ENCODE data around the gene SUV39H1.
"Not testable (repeated sequence)": the region's sequence is repeated elsewhere in the genome, so short reads cannot be mapped to it uniquely, and the experiment has no call there.

DNA sequence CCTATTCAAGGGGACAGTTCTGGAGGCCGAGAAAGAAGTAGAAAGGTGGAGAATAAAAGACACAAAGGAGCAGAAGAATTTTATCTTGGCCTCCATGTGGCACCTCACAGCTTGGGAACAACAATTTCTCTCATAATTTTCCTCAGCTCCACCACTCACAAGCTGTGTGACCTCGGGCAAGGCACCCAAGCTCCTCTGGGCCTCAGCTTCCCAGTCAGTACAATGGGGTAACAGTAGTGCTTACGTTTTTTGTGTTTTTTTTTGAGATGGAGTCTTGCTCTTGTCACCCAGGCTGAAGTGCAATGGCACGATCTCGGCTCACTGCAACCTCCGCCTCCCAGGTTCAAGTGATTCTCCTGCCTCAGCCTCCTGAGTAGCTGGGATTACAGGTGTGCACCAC lies 15.6 kb upstream of the SUV39H1 start:
- TF ChIP-seq GLIS2 (tag by site-specific recombination; IDR thresholded peaks at IDR 0.05); ZNF274 (IDR thresholded peaks at IDR 0.05; ENCODE audit: low read length); ZNF274 (tag by site-specific recombination; IDR thresholded peaks at IDR 0.05; ENCODE audit: borderline replicate concordance); MYNN (tag by site-specific recombination; IDR thresholded peaks at IDR 0.05; ENCODE audit: borderline replicate concordance); ZNF555 (tag by site-specific recombination; conservative IDR thresholded peaks at IDR 0.05): not testable (repeated sequence)
- TF ChIP-seq, protein P1, sequence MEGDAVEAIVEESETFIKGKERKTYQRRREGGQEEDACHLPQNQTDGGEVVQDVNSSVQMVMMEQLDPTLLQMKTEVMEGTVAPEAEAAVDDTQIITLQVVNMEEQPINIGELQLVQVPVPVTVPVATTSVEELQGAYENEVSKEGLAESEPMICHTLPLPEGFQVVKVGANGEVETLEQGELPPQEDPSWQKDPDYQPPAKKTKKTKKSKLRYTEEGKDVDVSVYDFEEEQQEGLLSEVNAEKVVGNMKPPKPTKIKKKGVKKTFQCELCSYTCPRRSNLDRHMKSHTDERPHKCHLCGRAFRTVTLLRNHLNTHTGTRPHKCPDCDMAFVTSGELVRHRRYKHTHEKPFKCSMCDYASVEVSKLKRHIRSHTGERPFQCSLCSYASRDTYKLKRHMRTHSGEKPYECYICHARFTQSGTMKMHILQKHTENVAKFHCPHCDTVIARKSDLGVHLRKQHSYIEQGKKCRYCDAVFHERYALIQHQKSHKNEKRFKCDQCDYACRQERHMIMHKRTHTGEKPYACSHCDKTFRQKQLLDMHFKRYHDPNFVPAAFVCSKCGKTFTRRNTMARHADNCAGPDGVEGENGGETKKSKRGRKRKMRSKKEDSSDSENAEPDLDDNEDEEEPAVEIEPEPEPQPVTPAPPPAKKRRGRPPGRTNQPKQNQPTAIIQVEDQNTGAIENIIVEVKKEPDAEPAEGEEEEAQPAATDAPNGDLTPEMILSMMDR (tag by site-specific recombination; IDR thresholded peaks at IDR 0.05), result not testable (repeated sequence)
- TF ChIP-seq, protein P2, sequence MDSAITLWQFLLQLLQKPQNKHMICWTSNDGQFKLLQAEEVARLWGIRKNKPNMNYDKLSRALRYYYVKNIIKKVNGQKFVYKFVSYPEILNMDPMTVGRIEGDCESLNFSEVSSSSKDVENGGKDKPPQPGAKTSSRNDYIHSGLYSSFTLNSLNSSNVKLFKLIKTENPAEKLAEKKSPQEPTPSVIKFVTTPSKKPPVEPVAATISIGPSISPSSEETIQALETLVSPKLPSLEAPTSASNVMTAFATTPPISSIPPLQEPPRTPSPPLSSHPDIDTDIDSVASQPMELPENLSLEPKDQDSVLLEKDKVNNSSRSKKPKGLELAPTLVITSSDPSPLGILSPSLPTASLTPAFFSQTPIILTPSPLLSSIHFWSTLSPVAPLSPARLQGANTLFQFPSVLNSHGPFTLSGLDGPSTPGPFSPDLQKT (IDR thresholded peaks at IDR 0.05; ENCODE audit: borderline replicate concordance, low read depth, low read length), result not testable (repeated sequence)
- TF ChIP-seq, protein P3, sequence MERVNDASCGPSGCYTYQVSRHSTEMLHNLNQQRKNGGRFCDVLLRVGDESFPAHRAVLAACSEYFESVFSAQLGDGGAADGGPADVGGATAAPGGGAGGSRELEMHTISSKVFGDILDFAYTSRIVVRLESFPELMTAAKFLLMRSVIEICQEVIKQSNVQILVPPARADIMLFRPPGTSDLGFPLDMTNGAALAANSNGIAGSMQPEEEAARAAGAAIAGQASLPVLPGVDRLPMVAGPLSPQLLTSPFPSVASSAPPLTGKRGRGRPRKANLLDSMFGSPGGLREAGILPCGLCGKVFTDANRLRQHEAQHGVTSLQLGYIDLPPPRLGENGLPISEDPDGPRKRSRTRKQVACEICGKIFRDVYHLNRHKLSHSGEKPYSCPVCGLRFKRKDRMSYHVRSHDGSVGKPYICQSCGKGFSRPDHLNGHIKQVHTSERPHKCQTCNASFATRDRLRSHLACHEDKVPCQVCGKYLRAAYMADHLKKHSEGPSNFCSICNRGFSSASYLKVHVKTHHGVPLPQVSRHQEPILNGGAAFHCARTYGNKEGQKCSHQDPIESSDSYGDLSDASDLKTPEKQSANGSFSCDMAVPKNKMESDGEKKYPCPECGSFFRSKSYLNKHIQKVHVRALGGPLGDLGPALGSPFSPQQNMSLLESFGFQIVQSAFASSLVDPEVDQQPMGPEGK (tag by site-specific recombination; IDR thresholded peaks at IDR 0.05), result not testable (repeated sequence)
